Measurements from ENCODE around the gene STK32C.

DNA sequence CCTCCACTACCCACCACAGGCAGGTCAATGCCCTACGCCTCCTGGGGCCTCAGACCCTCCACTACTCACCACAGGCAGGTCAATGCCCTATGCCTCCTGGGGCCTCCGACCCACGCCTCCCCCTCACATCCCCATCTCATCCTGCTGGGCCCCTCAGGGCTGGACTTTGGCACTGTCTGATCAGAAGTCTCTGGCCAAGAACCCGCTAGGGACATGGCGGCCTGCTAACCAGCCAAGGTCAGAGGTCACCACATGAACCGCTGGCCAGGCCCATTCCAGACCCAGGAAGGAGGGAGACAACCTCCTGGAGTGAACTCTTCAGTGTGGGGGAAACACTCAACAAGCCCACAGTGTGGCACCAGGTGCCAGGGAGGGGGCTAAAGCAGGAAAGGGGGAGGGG is 55.8 kb downstream of the STK32C start:
- TF ChIP-seq, protein P1, sequence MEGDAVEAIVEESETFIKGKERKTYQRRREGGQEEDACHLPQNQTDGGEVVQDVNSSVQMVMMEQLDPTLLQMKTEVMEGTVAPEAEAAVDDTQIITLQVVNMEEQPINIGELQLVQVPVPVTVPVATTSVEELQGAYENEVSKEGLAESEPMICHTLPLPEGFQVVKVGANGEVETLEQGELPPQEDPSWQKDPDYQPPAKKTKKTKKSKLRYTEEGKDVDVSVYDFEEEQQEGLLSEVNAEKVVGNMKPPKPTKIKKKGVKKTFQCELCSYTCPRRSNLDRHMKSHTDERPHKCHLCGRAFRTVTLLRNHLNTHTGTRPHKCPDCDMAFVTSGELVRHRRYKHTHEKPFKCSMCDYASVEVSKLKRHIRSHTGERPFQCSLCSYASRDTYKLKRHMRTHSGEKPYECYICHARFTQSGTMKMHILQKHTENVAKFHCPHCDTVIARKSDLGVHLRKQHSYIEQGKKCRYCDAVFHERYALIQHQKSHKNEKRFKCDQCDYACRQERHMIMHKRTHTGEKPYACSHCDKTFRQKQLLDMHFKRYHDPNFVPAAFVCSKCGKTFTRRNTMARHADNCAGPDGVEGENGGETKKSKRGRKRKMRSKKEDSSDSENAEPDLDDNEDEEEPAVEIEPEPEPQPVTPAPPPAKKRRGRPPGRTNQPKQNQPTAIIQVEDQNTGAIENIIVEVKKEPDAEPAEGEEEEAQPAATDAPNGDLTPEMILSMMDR (IDR thresholded peaks at IDR 0.05; ENCODE audit: insufficient read depth, low read length) = no peak
- TF ChIP-seq POLR2AphosphoS5 (IDR thresholded peaks at IDR 0.05; ENCODE audit: low read depth) = no peak
- TF ChIP-seq, protein P2, sequence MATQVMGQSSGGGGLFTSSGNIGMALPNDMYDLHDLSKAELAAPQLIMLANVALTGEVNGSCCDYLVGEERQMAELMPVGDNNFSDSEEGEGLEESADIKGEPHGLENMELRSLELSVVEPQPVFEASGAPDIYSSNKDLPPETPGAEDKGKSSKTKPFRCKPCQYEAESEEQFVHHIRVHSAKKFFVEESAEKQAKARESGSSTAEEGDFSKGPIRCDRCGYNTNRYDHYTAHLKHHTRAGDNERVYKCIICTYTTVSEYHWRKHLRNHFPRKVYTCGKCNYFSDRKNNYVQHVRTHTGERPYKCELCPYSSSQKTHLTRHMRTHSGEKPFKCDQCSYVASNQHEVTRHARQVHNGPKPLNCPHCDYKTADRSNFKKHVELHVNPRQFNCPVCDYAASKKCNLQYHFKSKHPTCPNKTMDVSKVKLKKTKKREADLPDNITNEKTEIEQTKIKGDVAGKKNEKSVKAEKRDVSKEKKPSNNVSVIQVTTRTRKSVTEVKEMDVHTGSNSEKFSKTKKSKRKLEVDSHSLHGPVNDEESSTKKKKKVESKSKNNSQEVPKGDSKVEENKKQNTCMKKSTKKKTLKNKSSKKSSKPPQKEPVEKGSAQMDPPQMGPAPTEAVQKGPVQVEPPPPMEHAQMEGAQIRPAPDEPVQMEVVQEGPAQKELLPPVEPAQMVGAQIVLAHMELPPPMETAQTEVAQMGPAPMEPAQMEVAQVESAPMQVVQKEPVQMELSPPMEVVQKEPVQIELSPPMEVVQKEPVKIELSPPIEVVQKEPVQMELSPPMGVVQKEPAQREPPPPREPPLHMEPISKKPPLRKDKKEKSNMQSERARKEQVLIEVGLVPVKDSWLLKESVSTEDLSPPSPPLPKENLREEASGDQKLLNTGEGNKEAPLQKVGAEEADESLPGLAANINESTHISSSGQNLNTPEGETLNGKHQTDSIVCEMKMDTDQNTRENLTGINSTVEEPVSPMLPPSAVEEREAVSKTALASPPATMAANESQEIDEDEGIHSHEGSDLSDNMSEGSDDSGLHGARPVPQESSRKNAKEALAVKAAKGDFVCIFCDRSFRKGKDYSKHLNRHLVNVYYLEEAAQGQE (IDR thresholded peaks at IDR 0.05; ENCODE audit: insufficient replicate concordance, low read depth) = no peak
- no peak for TF ChIP-seq GABPA (IDR thresholded peaks at IDR 0.05; ENCODE audit: low read depth)
